Measurements from ENCODE around the gene ZHX3.
A peak's percentile ranks its signal among the peaks of the same experiment; 100 is the strongest.

ZHX3 gene, protein sequence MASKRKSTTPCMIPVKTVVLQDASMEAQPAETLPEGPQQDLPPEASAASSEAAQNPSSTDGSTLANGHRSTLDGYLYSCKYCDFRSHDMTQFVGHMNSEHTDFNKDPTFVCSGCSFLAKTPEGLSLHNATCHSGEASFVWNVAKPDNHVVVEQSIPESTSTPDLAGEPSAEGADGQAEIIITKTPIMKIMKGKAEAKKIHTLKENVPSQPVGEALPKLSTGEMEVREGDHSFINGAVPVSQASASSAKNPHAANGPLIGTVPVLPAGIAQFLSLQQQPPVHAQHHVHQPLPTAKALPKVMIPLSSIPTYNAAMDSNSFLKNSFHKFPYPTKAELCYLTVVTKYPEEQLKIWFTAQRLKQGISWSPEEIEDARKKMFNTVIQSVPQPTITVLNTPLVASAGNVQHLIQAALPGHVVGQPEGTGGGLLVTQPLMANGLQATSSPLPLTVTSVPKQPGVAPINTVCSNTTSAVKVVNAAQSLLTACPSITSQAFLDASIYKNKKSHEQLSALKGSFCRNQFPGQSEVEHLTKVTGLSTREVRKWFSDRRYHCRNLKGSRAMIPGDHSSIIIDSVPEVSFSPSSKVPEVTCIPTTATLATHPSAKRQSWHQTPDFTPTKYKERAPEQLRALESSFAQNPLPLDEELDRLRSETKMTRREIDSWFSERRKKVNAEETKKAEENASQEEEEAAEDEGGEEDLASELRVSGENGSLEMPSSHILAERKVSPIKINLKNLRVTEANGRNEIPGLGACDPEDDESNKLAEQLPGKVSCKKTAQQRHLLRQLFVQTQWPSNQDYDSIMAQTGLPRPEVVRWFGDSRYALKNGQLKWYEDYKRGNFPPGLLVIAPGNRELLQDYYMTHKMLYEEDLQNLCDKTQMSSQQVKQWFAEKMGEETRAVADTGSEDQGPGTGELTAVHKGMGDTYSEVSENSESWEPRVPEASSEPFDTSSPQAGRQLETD

GRCh38 chr20:41317546-41318270, at the start of gene ZHX3:
ZHX3 (minus strand) TSS chr20:41317731; CDS start chr20:41204916, 112,815 bp downstream.
- DNase-seq (ENCODE audit: low spot score), result peak; percentile 97

DNA sequence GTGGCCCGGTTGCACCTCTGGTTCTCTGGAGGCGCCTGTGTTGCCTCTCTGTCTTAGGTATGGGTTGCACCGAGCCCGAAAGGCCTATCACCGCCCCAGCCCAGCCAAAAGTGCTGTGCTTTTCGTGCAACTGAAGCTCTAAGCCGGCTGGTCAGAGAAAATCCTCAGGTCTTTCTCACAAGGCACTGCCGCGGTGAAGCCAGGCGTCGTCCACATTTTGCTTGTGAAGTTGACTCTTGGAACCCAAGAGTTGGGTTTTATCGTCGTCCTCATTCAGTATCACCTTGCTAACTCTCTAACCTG, 49.8 kb upstream of the ZHX3 start:
- DNase-seq (ENCODE audit: low spot score), result no peak

DNA sequence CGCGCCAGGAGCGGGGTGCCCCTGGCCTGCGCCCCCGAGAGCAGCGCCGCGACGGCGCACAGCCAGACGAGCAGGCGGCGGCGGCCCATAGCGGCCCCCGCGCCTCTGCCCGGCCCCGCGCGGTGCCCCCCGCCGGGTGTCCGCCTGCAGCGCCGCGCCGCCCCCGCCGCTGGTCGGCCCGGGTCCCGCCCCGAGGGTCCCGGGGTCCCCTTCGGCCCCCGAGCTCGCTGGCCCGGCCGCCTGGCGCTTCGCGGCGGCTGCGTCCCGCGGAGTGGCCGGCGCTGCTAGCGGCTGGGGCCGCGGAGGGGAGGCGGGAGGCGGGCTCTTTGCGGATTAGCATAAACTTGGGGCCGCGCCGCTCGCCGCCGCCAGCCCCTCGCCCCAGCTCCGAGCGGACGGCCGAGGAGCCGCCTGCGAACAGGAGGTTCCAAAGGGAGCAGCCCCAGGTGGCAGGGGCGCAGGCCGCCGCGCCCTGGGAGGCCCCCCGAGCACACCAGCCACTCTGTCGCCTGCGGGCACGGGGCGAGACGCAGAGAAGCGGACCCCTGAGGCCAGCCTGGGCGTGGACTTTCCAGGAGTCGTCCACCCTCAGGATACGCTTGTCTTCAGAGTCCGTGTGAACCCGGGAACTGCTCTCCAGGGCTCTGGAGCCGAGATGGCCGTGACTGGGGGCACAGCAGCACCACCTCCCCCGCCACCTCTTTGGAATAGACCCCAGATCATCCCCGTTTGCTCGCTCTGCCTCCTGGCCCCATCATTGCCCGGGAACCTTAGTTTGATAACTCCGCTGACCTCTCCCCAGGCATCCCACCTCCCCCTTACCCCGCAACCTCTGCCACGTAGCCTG, 49.2 kb upstream of the ZHX3 start, which contains the start of gene EMILIN3:
Gene EMILIN3, minus strand, starts transcription at position 273 of the 847 bp plus-strand sequence. Its CDS starts 184 bp downstream, at position 89.
- DNase-seq (ENCODE audit: low spot score), result no peak

GRCh38 chr20:41365777-41366545, 48.4 kb upstream of the ZHX3 start:
- no peak for DNase-seq (ENCODE audit: low spot score)

GRCh38 chr20:41364967-41365765, 47.6 kb upstream of the ZHX3 start:
- DNase-seq (ENCODE audit: low spot score), result no peak

DNA sequence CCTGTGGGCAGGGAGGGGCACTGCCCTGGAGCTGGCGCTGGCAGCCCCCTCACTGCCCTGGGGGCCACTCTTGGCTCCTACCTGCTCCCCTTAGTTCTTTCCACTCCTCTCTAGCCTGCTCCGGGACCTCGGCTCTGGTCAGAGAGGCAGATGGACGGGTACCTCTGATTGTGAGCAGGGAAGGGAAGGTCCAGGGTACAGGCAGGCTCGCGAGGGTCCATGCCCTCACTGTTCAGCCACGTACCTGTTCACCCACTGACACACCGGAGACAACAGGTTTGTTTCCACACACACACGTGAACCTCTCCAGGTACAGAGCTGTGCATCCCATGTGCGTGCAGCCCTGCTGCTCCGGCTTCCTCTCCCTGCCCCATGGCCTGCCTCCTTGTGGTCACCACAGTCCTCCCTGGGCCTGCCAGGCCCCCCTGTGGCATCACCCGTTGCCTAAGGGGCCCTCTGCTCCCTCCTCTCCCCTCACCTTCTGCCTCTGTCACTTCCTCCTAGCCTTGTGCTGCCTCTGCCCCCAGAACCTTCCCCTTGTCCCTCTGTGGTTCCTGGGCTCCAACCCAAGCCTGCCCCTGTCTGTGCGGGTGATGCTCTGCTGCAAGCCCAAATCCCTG, 46.8 kb upstream of the ZHX3 start:
- no peak for DNase-seq (ENCODE audit: low spot score)

DNA sequence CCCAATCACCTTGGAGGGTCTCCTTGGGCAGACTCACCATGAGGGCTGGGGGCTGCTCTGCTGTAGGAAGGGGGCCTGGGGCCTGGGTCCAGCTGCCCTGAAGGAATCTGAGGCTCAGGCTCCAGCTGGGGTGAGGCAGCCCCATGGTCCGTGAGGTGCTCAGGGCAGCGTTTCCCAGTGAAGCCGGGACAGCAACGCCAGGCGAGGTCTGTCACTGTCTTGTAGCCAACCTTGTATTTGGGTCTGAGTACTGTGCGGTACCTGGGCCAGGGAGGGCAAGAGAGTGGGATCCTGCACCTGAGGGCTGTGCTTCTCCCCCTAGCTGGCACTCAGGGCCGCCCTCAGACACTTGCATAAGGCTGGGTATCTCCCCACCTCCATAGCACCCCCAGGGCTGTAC, 46.1 kb upstream of the ZHX3 start:
- no peak for DNase-seq (ENCODE audit: low spot score)

GRCh38 chr20:41362748-41363140, 45.2 kb upstream of the ZHX3 start:
- DNase-seq (ENCODE audit: low spot score), result no peak

DNA sequence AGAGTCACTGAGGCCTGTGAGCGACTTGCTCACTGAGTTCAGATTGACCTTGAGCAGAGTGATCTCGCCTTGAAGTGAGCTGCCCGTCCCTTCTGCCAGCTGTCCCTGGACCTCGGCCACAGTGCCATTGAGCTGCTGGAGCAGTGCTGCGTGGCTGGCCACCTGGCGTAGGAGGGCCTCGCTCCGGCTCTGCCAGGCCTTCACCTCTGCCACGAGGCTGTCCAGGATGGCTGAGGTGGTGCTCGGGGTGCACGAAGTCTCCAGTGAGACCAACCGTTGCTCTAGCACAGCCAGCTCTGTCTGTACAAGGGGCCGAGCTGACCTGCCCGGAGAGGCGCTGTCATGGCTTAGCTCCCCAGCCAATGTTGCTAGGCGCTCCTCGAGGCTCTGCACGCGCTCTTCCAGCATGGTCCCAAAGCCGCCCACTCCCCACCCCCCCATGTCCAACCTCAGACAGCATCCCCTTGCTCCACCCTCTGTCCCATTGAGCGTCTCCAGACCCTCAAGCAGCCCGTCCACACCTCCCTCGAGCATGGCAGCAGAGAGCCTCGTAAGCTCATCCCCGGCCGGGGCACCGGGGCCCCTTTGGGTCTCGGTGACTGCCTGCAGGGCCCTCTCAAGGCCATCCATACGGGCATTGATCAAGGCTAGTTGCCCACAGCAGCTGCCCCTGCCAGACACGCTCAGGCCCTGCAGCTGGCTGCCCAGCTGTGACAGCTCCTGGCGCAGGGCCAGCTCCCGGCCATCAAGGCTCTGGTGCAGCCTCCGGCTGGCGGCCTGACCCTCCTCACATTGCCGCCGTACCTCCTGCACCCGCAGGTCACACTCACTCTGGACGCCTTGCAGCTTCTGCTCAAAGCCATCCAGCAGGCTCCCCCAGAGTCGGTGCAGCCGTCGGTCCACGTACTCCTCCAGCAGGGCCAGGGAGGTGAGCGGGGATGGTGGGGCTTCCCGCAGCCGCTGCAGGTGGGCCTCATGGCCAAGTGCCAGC, 44.5 kb upstream of the ZHX3 start:
- no peak for DNase-seq (ENCODE audit: low spot score)

- no peak for DNase-seq (ENCODE audit: low spot score)
Measured at GRCh38 chr20:41360831-41361756, 43.6 kb upstream of the ZHX3 start.

DNA sequence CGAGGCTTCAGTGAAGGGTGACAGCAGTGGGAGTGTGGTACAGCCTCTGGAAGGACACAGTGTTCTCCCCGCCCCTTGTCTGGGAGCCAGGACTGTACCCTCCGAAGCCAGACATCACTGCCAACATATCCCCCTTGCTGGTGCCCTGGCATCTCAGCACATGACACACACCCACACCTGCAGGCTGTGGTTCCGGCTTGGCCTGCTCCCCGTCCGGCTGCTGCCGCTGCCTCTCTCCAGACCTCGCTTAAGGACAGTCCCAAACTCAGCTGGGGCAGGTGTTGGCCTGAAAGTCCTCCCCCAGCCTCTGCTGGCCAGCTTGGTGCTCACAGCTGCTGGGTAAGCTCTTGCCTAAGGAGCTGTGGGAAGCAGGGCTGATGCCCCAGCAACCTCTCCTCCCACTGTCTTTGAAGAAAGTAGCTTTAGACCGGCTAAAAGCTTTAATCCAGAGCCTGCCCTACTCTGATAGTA, 42.0 kb upstream of the ZHX3 start:
- no peak for DNase-seq (ENCODE audit: low spot score)

GRCh38 chr20:41358717-41359116, 41.2 kb upstream of the ZHX3 start:
- DNase-seq (ENCODE audit: low spot score), result no peak

DNA sequence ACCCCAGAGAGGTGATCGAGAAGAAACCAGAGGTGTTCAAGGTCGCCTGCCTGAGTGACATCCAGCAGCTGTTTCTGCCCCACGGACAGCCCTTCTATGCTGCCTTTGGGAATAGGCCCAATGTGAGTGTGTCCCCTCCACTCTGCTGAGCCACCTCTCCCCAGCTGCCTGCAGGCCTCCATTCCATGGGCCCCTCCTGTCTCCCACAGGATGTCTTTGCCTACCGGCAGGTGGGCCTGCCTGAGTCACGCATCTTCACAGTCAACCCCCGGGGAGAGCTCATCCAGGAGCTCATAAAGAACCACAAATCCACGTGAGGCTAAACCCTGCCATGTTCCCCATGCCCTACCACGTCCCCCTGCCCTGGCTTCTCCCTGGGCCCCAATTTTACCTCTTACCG, 40.7 kb upstream of the ZHX3 start:
- no peak for DNase-seq (ENCODE audit: low spot score)

DNA sequence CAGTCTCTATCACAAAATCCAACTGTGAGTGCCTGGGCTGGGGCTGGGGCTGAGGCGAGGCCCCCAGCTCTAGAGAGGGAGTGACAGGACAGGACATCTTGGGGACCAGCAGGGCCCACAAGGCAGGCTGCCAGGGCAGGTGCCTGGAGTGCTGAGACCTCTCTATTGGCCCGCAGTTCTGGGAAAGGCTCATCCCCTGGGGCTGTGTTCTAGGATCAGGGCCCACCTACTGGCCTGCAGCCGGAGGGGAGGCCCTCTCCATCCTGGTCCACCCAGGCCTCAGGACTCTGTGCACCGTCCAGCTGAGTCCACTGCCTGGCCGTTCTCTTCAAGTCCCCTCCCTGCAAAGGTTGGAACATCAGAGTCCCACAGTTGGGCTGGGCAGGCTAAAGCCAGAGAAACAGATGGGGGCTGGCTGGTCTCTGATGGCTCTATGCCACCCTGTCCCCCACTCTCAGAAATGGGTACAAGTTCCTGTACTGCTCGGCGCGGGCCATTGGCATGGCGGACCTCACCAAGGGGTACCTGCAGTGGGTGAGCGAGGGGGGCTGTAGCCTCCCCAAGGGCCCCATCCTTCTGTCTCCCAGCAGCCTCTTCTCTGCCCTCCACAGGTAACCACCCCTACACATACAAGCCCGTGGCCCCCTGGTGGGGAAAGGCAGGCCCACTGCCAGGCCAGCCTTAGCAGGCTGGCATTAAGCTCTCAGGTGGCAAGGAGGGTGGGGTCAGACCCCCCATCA, 40.1 kb upstream of the ZHX3 start:
- DNase-seq (ENCODE audit: low spot score), result no peak

DNA sequence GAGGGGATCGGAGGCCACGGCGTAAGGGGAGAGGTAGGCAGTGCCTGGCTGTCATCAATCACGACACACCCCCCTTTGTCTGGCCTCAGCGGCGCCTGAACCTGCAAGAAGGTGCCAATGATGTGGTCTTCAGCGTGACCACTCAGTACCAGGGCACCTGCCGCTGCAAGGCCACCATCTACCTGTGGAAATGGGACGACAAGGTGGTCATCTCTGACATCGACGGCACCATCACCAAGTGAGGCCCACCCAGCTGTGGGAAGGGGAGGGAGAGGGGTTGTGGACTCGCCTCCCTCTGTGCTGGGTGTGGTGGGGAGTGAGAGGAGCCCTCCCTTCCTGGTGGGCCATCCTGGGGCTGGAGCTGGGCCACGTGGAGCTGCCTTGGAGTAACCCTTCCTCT, 39.4 kb upstream of the ZHX3 start:
- no peak for DNase-seq (ENCODE audit: low spot score)

DNA sequence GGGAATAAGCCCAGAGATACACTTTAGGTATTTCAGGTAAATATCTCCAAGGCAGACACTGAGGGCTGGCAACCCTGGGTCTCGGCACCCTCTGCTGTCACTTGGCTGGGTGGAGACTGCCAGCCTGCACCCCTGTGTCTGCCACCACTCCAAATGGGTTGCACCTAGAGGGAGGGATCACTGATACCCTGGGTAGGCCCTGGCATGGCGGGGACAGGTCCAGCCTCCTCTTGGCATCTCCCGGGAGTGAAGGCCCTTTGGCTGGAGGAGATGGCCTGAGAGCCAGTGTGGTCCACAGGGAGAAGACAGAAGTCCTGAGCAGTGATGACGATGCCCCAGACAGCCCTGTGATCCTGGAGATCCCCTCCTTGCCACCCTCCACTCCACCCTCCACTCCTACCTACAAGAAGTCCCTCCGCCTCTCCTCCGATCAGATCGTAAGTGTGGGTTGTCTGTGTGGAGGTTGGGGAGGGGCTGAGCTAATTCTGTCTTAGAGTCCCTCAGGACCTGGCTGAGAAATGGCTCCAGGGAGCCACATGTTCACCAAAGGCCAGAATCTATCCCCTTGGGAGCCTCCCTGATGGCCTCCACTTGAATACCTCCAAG, 38.2 kb upstream of the ZHX3 start:
- no peak for DNase-seq (ENCODE audit: low spot score)

Measured in hepatic stellate cell (primary cell).